Activated CD8-positive, alpha-beta T cell treated with anti-CD3 and anti-CD28 coated beads for 36 hours (primary cell): ENCODE results near the gene RXRG. TPM values are rescaled to one million over a fixed set of nuclear protein-coding genes. Genes with fewer than 3 reads are reported as not detected.

Source experiments
- ATAC-seq: fragments of 200-7000 bp; cut with Tn5 transposase; one replicate; pipeline ENCODE4 v1.10.0; 2021; ENCODE audit warnings: mild to moderate bottlenecking, moderate library complexity
- CTCF ChIA-PET: fragments of 350-600 bp; sonication (Branson Sonifier 250); formaldehyde crosslinking; loops from one replicate; lab custom pipeline; 2021; ENCODE audit warnings: antibody characterized with exemption; lab: Charles Lee
- POLR2A ChIA-PET: fragments of 350-600 bp; sonication (Branson Sonifier 250); formaldehyde crosslinking; loops from one replicate; lab custom pipeline; 2021; ENCODE audit warnings: antibody characterized with exemption; lab: Charles Lee
- DNase-seq: peaks from one replicate; pipeline ENCODE4 v3.0.0-alpha.2; 2020
- H3K27ac Mint-ChIP-seq: one replicate; pipeline ENCODE4 v1.8.0; 2021; ENCODE audit warnings: mild to moderate bottlenecking, mixed read lengths
- H3K27me3 Mint-ChIP-seq: one replicate; pipeline ENCODE4 v1.8.0; 2021; ENCODE audit warnings: mixed read lengths
- H3K36me3 Mint-ChIP-seq: one replicate; pipeline ENCODE4 v1.8.0; 2021; ENCODE audit warnings: low read depth, mixed read lengths
- H3K4me1 Mint-ChIP-seq: one replicate; pipeline ENCODE4 v1.8.0; 2021; ENCODE audit warnings: low read depth, mixed read lengths
- H3K4me3 Mint-ChIP-seq: one replicate; pipeline ENCODE4 v1.8.0; 2021; ENCODE audit warnings: mild to moderate bottlenecking, moderate library complexity, mixed read lengths
- H3K9me3 Mint-ChIP-seq: one replicate; pipeline ENCODE4 v1.8.0; 2021; ENCODE audit warnings: mixed read lengths
- intact Hi-C: fragments of 100-400 bp; cut with micrococcal nuclease; formaldehyde crosslinking; loops from one replicate; pipeline ENCODE4 v1.10.0; 2022
- total RNA-seq, 2 experiments: library from RNA; stranded (reverse); gene quantifications; one replicate each; pipeline ENCODE4 v1.2.3, GENCODE V29; 2021
- TF ChIP-seq, protein P1 (sequence below): fragments of 200-600 bp; IDR thresholded peaks from one replicate; pipeline ENCODE4 v1.8.0; 2022; ENCODE audit warnings: antibody characterized with exemption, mild to moderate bottlenecking

RXRG gene
- total RNA-seq, 2 experiments from 2014 or later: not detected

DNA sequence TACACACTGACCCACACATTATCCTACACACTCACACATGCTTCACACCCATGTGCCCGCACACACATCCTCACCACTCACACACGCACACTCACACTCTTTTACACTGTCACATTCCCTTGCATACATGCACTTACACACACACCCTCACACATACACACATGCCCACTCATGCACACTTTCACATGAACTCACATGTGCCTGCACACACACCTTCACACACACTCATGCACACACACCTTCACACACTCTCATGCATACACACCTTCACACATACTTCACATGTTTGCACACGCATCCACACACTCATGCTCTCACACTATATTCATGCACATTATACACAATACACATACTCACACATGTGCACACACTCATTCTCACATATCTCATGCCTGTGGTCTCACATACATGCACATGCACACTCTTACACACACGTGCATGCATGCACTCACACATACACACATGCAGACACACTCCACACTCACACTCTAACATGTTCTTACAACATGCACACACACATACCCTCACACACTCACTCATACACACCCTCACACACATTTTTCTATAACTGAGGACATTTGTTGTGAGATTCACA, 42.3 kb downstream of the RXRG start:
- peaks cover 37% of the 10 kb centered on the region for H3K27me3 Mint-ChIP-seq
- intact Hi-C loops: no loop called here
- no peak overlapping the region for H3K27ac Mint-ChIP-seq
- no peak for DNase-seq
- H3K36me3 Mint-ChIP-seq: no peaks in the 10 kb centered on the region
- CTCF ChIA-PET: interaction anchor here (0.6 to 3.8 kb wide), 7 partner anchors 9 to 194 kb away, joined by 3 to 31 read pairs (median 9); no protein-coding TSS in a partner anchor
- no peak overlapping the region for H3K4me3 Mint-ChIP-seq
- no peak for ATAC-seq
- TF ChIP-seq, protein P1, sequence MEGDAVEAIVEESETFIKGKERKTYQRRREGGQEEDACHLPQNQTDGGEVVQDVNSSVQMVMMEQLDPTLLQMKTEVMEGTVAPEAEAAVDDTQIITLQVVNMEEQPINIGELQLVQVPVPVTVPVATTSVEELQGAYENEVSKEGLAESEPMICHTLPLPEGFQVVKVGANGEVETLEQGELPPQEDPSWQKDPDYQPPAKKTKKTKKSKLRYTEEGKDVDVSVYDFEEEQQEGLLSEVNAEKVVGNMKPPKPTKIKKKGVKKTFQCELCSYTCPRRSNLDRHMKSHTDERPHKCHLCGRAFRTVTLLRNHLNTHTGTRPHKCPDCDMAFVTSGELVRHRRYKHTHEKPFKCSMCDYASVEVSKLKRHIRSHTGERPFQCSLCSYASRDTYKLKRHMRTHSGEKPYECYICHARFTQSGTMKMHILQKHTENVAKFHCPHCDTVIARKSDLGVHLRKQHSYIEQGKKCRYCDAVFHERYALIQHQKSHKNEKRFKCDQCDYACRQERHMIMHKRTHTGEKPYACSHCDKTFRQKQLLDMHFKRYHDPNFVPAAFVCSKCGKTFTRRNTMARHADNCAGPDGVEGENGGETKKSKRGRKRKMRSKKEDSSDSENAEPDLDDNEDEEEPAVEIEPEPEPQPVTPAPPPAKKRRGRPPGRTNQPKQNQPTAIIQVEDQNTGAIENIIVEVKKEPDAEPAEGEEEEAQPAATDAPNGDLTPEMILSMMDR: no peak
- no peaks in the 10 kb centered on the region for H3K9me3 Mint-ChIP-seq
- no peaks in the 10 kb centered on the region for H3K4me1 Mint-ChIP-seq
- POLR2A ChIA-PET: no interaction called here

DNA sequence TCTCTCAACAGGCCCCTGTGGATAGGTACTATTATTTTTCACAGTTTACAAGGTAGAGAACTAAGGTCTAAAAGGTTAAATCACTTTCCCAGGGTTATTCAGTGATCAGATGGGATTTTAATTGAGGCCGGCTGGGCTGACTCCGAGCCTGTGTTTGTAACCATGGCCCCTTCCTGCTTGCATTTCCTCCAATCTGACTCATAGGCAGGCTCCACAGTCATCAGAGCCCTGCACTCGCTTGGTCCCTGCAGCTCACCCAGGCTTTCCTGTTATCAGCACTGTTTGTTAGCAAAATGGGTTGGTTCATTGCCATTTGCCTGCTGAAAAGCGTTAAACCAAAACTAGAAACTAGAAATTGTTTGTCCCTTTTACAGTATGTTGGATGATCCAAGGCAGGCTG, 47.0 kb downstream of the RXRG start:
- Mint-ChIP-seq H3K27ac (no peak overlapping the region), H3K4me1 (peaks cover 6% of the 10 kb centered on the region), H3K9me3 (no peaks in the 10 kb centered on the region), H3K36me3 (peaks cover 2% of the 10 kb centered on the region), H3K4me3 (no peak overlapping the region), H3K27me3 (peaks cover 52% of the 10 kb centered on the region)
- ChIA-PET POLR2A (no interaction called here), CTCF (interaction anchor here (0.7 to 2.5 kb wide), 5 partner anchors 11 to 194 kb away, joined by 3 to 15 read pairs (median 5); no protein-coding TSS in a partner anchor)
- TF ChIP-seq, protein P1: no peak
- DNase-seq (peak; percentile 31), ATAC-seq (peak; percentile 74)
- intact Hi-C loops: loop anchor here (10.0 kb wide), 1 partner anchor 517 kb away; no protein-coding TSS in a partner anchor

DNA sequence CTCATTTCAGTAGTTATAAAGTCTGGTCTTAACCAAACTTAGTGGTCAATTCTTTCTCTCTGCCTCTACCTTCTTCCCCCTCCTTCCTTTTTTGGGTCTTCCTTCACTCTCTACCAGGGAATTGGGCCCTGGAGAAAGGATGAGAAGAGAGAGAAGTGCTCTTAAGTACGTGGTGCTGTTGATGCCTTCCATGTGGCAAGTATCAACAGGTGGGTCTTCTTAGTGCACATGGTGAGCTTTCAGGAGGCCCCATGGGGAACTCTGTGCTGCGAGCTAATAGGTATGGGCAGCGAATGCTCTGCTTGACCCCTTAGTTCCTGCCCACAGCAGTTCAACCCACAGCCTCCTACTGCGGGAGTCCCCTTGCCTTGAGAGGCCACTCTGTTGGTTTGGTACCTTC, 49.0 kb downstream of the RXRG start:
- peaks cover 9% of the 10 kb centered on the region for H3K4me1 Mint-ChIP-seq
- ChIA-PET POLR2A (interaction anchor here (1.1 kb wide), 1 partner anchor 9 kb away, joined by 3 read pairs; no protein-coding TSS in a partner anchor), CTCF (interaction anchor here (0.7 to 2.0 kb wide), 3 partner anchors 8 to 201 kb away, joined by 3 to 11 read pairs (median 3); no protein-coding TSS in a partner anchor)
- TF ChIP-seq, protein P1: no peak
- H3K27me3 Mint-ChIP-seq: peaks cover 62% of the 10 kb centered on the region
- H3K36me3 Mint-ChIP-seq: peaks cover 2% of the 10 kb centered on the region
- H3K27ac Mint-ChIP-seq: no peak overlapping the region
- ATAC-seq (no peak), DNase-seq (no peak)
- H3K4me3 Mint-ChIP-seq: no peak overlapping the region
- H3K9me3 Mint-ChIP-seq: no peaks in the 10 kb centered on the region
- intact Hi-C loops: loop anchor here (10.0 kb wide), 1 partner anchor 519 kb away; no protein-coding TSS in a partner anchor

DNA sequence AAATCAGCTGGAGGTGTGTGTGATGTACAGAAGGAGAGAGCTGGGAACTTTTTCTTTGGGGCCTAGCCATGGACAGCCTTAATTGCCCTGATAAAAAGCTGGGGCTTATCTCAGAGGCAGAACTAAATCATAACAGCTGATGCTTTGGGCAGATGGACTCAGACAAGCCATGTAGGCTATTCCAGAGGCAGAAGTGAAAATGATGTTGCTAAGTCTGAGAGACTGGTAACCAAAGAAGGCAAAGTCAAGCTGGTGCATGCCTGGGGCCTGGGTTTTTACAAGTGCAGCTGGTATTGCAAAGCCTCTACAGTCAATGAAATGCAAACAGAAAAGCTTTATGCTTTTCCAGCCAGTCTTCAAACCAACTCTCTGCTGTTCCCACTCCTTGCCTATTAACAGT, 49.4 kb downstream of the RXRG start:
- Mint-ChIP-seq H3K36me3 (peaks cover 2% of the 10 kb centered on the region), H3K4me1 (peaks cover 9% of the 10 kb centered on the region), H3K27ac (no peak overlapping the region), H3K27me3 (peaks cover 62% of the 10 kb centered on the region), H3K9me3 (no peaks in the 10 kb centered on the region), H3K4me3 (no peak overlapping the region)
- intact Hi-C loops: loop anchor here (10.0 kb wide), 1 partner anchor 519 kb away; no protein-coding TSS in a partner anchor
- ATAC-seq (no peak), DNase-seq (no peak)
- ChIA-PET POLR2A (no interaction called here), CTCF (interaction anchor here (0.7 to 2.0 kb wide), 4 partner anchors 8 to 202 kb away, joined by 3 to 11 read pairs (median 3); no protein-coding TSS in a partner anchor)
- TF ChIP-seq, protein P1: no peak
